Measurements from ENCODE around the gene PDIA5. TPM values are rescaled to one million over a fixed set of nuclear protein-coding genes. Genes with fewer than 3 reads are reported as not detected.

The PDIA5 gene
- total RNA-seq, 2 donors from 2014 or later, result 57.5 to 68.3 TPM

DNA sequence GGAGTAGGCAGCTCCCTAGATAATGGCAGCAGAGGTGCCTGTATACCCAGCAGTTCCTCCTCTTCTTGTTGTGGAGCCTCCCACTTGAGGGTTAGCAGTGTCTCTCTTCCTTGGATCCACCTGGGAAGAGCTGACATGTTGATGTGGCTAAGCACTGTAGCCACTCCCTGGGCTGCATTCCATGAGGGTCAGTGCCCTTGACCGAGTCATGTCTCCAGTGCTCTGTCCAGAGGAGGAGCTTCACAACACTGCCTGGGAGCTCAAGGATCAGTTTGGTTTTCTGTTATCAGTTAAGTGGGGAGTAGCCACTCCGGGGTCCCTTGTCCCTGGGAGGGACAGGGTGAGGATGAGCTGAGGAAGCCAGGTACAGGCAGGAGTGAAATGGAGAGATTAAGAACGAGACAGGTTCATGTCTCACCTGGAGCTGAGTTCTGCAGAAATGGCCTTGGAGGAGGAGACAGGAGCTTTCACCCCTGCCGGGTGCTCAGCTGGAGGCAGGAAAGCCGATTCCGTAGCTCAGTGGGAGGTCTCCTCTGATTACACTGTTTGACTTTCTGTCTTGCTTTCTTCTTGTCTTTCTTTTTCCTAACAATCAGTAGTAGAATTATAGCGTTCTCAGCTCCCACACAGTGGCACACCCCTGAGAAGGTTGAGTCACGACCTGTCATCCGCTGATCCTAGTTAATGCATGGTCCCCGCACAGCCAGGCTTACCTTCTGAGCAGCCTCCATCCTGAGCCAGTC is 77.0 kb downstream of the PDIA5 start:
- Mint-ChIP-seq H3K27me3 (ENCODE audit: insufficient read depth) (no peaks in the 10 kb centered on the region), H3K4me1 (peaks cover 30% of the 10 kb centered on the region), H3K9me3 (no peaks in the 10 kb centered on the region), H3K36me3 (ENCODE audit: low read depth) (peaks cover 72% of the 10 kb centered on the region), H3K27ac (peak overlapping the region; percentile 91), H3K4me3 (peak overlapping the region; percentile 12)
- peaks cover 71% of the 10 kb centered on the region for H3K36me3 ChIP-seq (ENCODE audit: control insufficient read depth, insufficient read depth, low read length)
- H3K27me3 ChIP-seq (ENCODE audit: control insufficient read depth, insufficient read depth, low read length, poor library complexity, severe bottlenecking), result no peaks in the 10 kb centered on the region
- 9 to 32% methylated on average over 5 to 10 of the region's 10 CpGs for WGBS, 2 experiments (ENCODE audit: insufficient coverage in 1 of 2, insufficient read length in 1 of 2)
- TF ChIP-seq, protein P1, sequence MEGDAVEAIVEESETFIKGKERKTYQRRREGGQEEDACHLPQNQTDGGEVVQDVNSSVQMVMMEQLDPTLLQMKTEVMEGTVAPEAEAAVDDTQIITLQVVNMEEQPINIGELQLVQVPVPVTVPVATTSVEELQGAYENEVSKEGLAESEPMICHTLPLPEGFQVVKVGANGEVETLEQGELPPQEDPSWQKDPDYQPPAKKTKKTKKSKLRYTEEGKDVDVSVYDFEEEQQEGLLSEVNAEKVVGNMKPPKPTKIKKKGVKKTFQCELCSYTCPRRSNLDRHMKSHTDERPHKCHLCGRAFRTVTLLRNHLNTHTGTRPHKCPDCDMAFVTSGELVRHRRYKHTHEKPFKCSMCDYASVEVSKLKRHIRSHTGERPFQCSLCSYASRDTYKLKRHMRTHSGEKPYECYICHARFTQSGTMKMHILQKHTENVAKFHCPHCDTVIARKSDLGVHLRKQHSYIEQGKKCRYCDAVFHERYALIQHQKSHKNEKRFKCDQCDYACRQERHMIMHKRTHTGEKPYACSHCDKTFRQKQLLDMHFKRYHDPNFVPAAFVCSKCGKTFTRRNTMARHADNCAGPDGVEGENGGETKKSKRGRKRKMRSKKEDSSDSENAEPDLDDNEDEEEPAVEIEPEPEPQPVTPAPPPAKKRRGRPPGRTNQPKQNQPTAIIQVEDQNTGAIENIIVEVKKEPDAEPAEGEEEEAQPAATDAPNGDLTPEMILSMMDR (conservative IDR thresholded peaks at IDR 0.05), result no peak
- peaks cover 14% of the 10 kb centered on the region for H3K4me1 ChIP-seq (ENCODE audit: control insufficient read depth, insufficient read depth, low read length)
- H3K27ac ChIP-seq (ENCODE audit: low read depth, low read length), result no peak overlapping the region
- no peak overlapping the region for H3K4me3 ChIP-seq (ENCODE audit: low read length)
- no peak overlapping the region for H3K9ac ChIP-seq (ENCODE audit: extremely low read depth, low read length, poor library complexity, severe bottlenecking)
- peak; percentile 94 for DNase-seq
- no peaks in the 10 kb centered on the region for H3K9me3 ChIP-seq (ENCODE audit: control insufficient read depth, low read length)

DNA sequence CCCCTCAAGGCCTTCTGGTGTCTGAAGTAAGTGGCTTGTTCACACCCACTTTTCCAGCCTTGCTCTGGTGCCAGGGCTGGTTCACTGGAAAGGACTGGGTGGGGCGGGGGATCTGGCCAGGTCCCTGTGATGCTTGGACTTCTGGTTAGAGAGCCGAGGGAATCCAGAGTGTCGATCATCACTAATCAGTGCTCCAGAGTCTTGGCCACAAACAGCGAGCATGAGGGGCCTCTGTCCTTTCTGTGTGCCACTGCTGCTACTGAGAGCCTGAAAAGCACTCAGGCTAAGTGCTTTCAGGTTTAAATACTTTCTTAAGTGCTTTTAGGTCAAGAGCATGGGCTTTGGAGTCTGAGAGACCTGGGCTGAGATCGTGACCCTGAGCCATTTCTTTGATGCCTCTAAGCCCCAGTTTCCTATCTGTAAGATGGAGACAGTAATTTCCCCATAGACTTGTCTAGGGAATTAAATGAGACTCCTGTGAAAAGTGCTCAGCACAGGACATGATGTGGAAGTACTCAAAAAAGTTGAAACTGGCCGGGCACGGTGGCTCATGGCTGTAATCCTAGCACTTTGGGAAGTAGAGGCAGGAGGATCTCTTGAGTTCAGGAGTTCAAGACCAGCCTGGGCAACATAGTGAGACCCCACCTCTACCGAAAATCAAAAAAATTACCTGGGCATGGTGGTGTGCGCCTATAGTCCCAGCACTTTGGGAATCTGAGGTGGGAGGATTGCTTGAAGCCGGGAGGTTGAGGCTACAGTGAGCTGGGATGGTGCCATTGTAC is 81.1 kb downstream of the PDIA5 start:
- H3K27ac ChIP-seq (ENCODE audit: low read depth, low read length), result no peak overlapping the region
- Mint-ChIP-seq H3K36me3 (ENCODE audit: low read depth) (peaks cover 70% of the 10 kb centered on the region), H3K4me3 (no peak overlapping the region), H3K4me1 (peaks cover 31% of the 10 kb centered on the region), H3K27me3 (ENCODE audit: insufficient read depth) (no peaks in the 10 kb centered on the region), H3K27ac (no peak overlapping the region), H3K9me3 (no peaks in the 10 kb centered on the region)
- H3K9ac ChIP-seq (ENCODE audit: extremely low read depth, low read length, poor library complexity, severe bottlenecking), result no peak overlapping the region
- no peak for DNase-seq
- H3K4me3 ChIP-seq (ENCODE audit: low read length), result no peak overlapping the region
- peaks cover 74% of the 10 kb centered on the region for H3K36me3 ChIP-seq (ENCODE audit: control insufficient read depth, insufficient read depth, low read length)
- WGBS, 2 experiments (ENCODE audit: insufficient coverage in 1 of 2, insufficient read length in 1 of 2), result 94 to 95% methylated on average over 9 to 10 of the region's 10 CpGs
- TF ChIP-seq, protein P1 (conservative IDR thresholded peaks at IDR 0.05), result no peak
- H3K27me3 ChIP-seq (ENCODE audit: control insufficient read depth, insufficient read depth, low read length, poor library complexity, severe bottlenecking), result no peaks in the 10 kb centered on the region
- H3K4me1 ChIP-seq (ENCODE audit: control insufficient read depth, insufficient read depth, low read length), result peaks cover 5% of the 10 kb centered on the region
- no peaks in the 10 kb centered on the region for H3K9me3 ChIP-seq (ENCODE audit: control insufficient read depth, low read length)

DNA sequence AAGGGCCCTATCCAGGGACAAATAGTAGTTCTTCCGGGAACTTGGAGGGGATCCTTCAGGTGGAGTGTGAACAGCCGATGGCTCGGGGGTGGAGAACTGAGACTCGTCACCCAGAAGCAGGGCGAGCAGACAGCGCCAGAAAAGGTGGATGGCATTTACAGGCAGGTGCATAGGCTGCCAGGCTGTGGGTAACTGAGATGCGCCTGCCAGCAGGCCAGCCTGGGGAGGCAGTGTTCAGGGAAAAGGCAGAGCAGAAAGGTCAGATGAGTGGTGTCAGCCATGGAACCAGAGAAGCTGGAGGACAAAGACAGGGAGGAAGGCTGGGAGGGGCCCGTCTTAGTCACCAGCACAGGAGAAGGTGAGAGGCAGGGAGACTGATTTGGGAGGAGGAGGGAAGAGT is 81.9 kb downstream of the PDIA5 start:
- WGBS, 2 experiments (ENCODE audit: insufficient coverage in 1 of 2, insufficient read length in 1 of 2), result 91 to 95% methylated on average over 8 of the region's 8 CpGs
- Mint-ChIP-seq H3K36me3 (ENCODE audit: low read depth) (peaks cover 71% of the 10 kb centered on the region), H3K27me3 (ENCODE audit: insufficient read depth) (no peaks in the 10 kb centered on the region), H3K9me3 (no peaks in the 10 kb centered on the region), H3K4me3 (no peak overlapping the region), H3K27ac (peak overlapping the region; percentile 32), H3K4me1 (peaks cover 26% of the 10 kb centered on the region)
- H3K4me3 ChIP-seq (ENCODE audit: low read length), result no peak overlapping the region
- peak; percentile 43 for DNase-seq
- H3K9me3 ChIP-seq (ENCODE audit: control insufficient read depth, low read length), result no peaks in the 10 kb centered on the region
- H3K27ac ChIP-seq (ENCODE audit: low read depth, low read length), result no peak overlapping the region
- H3K27me3 ChIP-seq (ENCODE audit: control insufficient read depth, insufficient read depth, low read length, poor library complexity, severe bottlenecking), result no peaks in the 10 kb centered on the region
- no peak overlapping the region for H3K9ac ChIP-seq (ENCODE audit: extremely low read depth, low read length, poor library complexity, severe bottlenecking)
- peaks cover 83% of the 10 kb centered on the region for H3K36me3 ChIP-seq (ENCODE audit: control insufficient read depth, insufficient read depth, low read length)
- TF ChIP-seq, protein P1 (conservative IDR thresholded peaks at IDR 0.05), result no peak
- no peaks in the 10 kb centered on the region for H3K4me1 ChIP-seq (ENCODE audit: control insufficient read depth, insufficient read depth, low read length)
